ENCODE results near the gene N4BP2L1. TPM values are rescaled to one million over a fixed set of nuclear protein-coding genes. Genes with fewer than 3 reads are reported as not detected.
A peak's percentile ranks its signal among the peaks of the same experiment; 100 is the strongest.

Gene N4BP2L1
- total and polyA plus RNA-seq, 9 donors = 4.6 to 7.9 (median 6.4) TPM

DNA sequence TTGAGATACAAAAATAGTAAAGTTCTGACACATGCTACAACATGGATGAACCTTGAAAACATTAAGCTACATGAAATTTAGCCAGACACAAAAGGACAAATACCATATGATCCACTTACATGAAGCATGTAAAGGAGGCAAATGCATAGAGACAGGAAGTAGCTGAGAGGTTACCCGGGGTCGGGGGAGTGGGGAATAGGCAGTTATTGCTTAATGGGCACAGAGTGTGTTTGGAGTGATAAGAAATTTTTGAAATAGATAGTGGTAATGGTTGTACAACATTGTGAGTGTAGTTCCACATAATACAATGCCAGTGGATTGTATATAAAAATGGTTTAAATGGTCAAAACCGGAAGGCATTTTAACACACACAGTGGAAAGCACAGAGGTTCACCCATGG, 4.3 kb downstream of the N4BP2L1 start:
- Histone ChIP-seq H3K4me3 (ENCODE audit: low read length) (no peak overlapping the region), H3K27ac (ENCODE audit: low read length) (no peak overlapping the region), H3K27me3 (ENCODE audit: control insufficient read depth, insufficient read depth, low read length) (no peaks in the 10 kb centered on the region), H3K36me3 (ENCODE audit: control insufficient read depth, insufficient read depth, low read length) (no peaks in the 10 kb centered on the region), H3K4me1 (ENCODE audit: control insufficient read depth, insufficient read depth, low read length) (peaks cover 16% of the 10 kb centered on the region), H3K9me3 (replicated peaks; ENCODE audit: control insufficient read depth, low read depth, low read length) (peaks cover 3% of the 10 kb centered on the region)
- 71% methylated on average over 3 of the region's 3 CpGs for WGBS (ENCODE audit: insufficient coverage)
- no peak for DNase-seq

DNA sequence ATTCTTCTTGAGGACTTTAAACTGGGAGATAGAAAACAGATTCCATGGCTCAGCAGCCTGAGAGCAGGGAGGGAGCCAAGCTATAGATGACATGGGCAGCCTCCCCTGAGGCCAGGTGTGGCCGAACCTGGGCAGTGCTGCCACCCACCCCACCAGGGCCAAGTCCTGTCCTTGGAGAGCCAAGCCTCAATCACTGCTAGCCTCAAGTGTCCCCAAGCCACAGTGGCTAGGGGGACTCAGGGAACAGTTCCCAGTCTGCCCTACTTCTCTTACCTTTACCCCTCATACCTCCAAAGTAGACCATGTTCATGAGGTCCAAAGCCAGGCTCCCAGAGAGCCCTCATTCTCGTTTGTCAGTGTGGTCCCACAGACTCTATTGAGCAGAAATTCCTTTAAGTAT, 8.1 kb downstream of the N4BP2L1 start:
- Histone ChIP-seq H3K4me1 (ENCODE audit: control insufficient read depth, insufficient read depth, low read length) (no peaks in the 10 kb centered on the region), H3K27me3 (ENCODE audit: control insufficient read depth, insufficient read depth, low read length) (no peaks in the 10 kb centered on the region), H3K4me3 (ENCODE audit: low read length) (no peak overlapping the region), H3K36me3 (ENCODE audit: control insufficient read depth, insufficient read depth, low read length) (no peaks in the 10 kb centered on the region), H3K9me3 (replicated peaks; ENCODE audit: control insufficient read depth, low read depth, low read length) (peaks cover 3% of the 10 kb centered on the region), H3K27ac (ENCODE audit: low read length) (no peak overlapping the region)
- 90% methylated on average over 1 of the region's 2 CpGs for WGBS (ENCODE audit: insufficient coverage)
- DNase-seq = no peak

DNA sequence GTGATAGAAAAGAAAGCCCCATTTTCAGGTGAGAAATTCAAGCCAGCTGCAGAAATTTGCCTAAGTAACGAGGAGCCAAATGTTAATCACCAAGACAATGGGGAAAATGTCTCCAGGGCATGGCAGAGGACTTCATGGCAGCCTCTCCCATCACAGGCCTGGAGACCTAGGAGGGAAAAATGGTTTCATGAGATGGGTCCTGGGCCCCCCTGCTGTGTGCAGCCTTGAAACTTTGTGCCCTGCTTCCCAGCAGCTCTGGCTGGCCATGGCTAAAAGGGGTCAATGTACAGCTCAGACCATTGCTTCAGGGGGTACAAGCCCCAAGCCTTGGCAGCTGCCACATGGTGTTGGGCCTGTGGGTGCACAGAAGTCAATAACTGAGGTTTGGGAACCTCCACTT, 9.9 kb downstream of the N4BP2L1 start:
- Histone ChIP-seq H3K4me1 (ENCODE audit: control insufficient read depth, insufficient read depth, low read length) (no peaks in the 10 kb centered on the region), H3K4me3 (ENCODE audit: low read length) (no peak overlapping the region), H3K27ac (ENCODE audit: low read length) (no peak overlapping the region), H3K36me3 (ENCODE audit: control insufficient read depth, insufficient read depth, low read length) (no peaks in the 10 kb centered on the region), H3K9me3 (replicated peaks; ENCODE audit: control insufficient read depth, low read depth, low read length) (peaks cover 3% of the 10 kb centered on the region), H3K27me3 (ENCODE audit: control insufficient read depth, insufficient read depth, low read length) (no peaks in the 10 kb centered on the region)
- 67% methylated on average over 1 of the region's 1 CpG for WGBS (ENCODE audit: insufficient coverage)
- no peak for DNase-seq

DNA sequence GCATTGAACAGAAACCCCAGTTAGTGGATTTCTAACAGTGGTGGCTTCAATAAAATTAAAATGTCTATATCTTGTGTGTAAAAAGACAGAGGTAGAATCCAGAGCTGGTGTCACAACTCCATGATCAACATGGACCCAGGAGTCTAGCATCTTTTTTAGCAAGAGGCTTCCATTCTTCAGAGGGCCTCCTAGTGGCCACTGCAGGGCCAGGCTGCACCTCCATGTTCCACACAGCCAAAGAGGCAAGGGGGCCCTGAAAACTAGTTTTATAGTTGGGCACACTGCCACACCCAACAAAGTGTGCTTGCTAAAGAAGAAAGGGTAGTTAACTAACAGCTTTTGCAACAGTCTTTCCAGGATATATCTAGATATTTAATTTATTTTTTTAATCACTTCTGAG, 12.9 kb downstream of the N4BP2L1 start:
- Histone ChIP-seq H3K27me3 (ENCODE audit: control insufficient read depth, insufficient read depth, low read length) (no peaks in the 10 kb centered on the region), H3K27ac (ENCODE audit: low read length) (no peak overlapping the region), H3K36me3 (ENCODE audit: control insufficient read depth, insufficient read depth, low read length) (no peaks in the 10 kb centered on the region), H3K4me3 (ENCODE audit: low read length) (no peak overlapping the region), H3K9me3 (replicated peaks; ENCODE audit: control insufficient read depth, low read depth, low read length) (peaks cover 3% of the 10 kb centered on the region), H3K4me1 (ENCODE audit: control insufficient read depth, insufficient read depth, low read length) (peaks cover under 1% of the 10 kb centered on the region)
- no peak for DNase-seq

DNA sequence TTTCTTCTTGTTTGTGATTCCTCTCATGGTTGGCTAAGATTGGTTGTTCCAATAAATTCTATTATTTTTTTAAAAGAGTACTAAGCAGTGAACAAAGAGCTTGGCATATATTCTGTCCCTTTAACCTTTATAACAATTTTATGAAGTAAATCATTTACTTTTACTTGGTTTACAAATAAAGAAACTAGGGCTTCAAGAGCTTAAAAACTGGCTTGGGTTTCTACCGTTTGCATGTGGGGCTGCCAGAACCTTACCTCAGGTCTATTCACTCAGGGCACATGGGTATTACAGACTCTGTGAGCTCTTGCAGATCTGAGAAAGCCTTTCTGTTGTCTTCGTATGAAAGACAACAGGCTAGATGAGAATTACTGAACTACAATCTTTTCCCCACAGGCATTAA, 13.3 kb downstream of the N4BP2L1 start:
- 89% methylated on average over 1 of the region's 2 CpGs for WGBS (ENCODE audit: insufficient coverage)
- H3K36me3 ChIP-seq (ENCODE audit: control insufficient read depth, insufficient read depth, low read length) = no peaks in the 10 kb centered on the region
- H3K4me3 ChIP-seq (ENCODE audit: low read length) = no peak overlapping the region

DNA sequence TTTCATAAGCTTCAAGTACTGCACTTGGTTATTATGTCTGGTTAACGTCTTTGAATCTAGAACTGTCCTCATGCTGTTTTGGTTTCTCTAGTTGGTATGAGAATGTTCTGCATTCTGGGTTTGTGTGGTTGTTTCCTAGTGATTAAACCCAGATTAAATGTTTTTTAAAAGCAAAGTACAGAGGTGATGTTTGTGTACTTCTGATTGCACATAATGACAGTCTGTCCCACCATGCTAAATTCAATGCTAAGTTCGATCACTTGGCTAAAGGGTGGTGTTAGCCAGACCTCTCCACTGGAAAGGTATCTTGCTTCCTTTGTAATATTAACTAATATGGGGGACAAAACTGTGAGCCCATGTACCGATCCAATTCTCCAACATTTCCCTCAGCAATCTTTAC, 14.6 kb downstream of the N4BP2L1 start:
- no peak for DNase-seq
- no peaks in the 10 kb centered on the region for H3K36me3 ChIP-seq (ENCODE audit: control insufficient read depth, insufficient read depth, low read length)
- no peak overlapping the region for H3K4me3 ChIP-seq (ENCODE audit: low read length)
- no peaks in the 10 kb centered on the region for H3K27me3 ChIP-seq (ENCODE audit: control insufficient read depth, insufficient read depth, low read length)
- no peaks in the 10 kb centered on the region for H3K9me3 ChIP-seq (replicated peaks; ENCODE audit: control insufficient read depth, low read depth, low read length)
- peaks cover 7% of the 10 kb centered on the region for H3K4me1 ChIP-seq (ENCODE audit: control insufficient read depth, insufficient read depth, low read length)
- H3K27ac ChIP-seq (ENCODE audit: low read length) = no peak overlapping the region
- WGBS (ENCODE audit: insufficient coverage) = no CpG with 5 or more reads among the region's 3 CpGs

More for the DNA sequence above, 13.3 kb downstream of the N4BP2L1 start:
- Histone ChIP-seq H3K4me1 (ENCODE audit: control insufficient read depth, insufficient read depth, low read length) (peaks cover 4% of the 10 kb centered on the region), H3K27ac (ENCODE audit: low read length) (no peak overlapping the region), H3K27me3 (ENCODE audit: control insufficient read depth, insufficient read depth, low read length) (no peaks in the 10 kb centered on the region), H3K9me3 (replicated peaks; ENCODE audit: control insufficient read depth, low read depth, low read length) (no peaks in the 10 kb centered on the region)
- DNase-seq = no peak

DNA sequence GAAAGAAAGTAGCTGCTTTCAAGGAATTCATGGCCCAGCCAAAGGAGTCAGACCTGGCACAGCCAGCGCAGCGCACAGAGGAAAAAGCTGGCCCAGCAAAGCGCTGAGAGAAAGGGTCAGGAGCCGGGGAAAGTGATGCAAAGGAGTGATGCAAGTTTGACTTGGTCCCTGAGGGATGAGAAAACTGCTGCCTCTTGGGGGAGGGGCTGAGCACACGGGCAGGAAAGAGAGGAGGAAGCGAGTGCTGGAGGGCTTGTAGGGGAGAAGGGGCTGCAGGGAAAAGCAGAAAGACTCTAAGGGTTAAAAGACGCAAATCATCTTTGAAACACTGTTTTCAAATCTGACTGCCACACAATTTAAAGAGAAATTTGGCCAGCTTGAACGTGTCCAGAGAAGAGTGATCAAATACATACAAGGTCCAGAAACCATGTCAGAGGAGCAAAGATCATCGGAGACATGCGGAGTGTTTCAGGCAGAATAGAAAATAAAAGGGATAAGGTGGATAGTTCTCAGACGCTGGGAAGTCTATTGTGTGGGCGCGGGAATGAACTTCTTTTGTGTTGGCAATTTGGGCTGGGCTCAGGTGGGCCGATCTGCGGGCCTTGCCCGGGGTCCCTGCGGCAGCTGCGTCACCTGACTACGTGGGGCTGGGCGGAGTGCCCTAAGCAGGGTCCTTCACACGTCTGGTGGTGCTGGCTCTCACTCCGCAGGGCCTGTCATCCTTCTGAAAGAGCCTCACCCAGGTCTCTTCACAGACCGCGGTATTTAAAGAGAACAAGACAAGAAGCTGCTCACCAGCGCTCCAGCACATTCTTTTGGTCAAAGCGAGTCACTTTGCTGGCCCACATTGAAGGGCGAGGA, 18.1 kb downstream of the N4BP2L1 start:
- Histone ChIP-seq H3K4me3 (ENCODE audit: low read length) (peak overlapping the region; percentile 14), H3K4me1 (ENCODE audit: control insufficient read depth, insufficient read depth, low read length) (peaks cover 7% of the 10 kb centered on the region), H3K9me3 (replicated peaks; ENCODE audit: control insufficient read depth, low read depth, low read length) (no peaks in the 10 kb centered on the region), H3K36me3 (ENCODE audit: control insufficient read depth, insufficient read depth, low read length) (no peaks in the 10 kb centered on the region), H3K27ac (ENCODE audit: low read length) (no peak overlapping the region), H3K27me3 (ENCODE audit: control insufficient read depth, insufficient read depth, low read length) (no peaks in the 10 kb centered on the region)
- peak; percentile 82 for DNase-seq
- 21% methylated on average over 25 of the region's 27 CpGs for WGBS (ENCODE audit: insufficient coverage)

DNA sequence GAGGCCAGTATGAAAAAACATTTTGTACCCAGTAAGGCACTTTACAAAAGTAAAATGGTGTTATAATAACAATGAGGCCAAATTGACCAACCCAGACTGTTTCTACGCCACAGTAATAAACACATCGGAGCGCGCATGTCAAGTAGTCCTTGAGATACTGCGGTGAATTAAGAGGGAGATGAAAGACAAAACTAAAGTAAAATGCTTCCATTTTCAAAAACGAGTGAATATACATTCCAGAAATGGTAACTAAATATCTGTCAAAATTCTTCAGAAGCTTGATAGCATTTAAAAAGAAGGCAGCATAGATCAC, 19.0 kb downstream of the N4BP2L1 start:
- Histone ChIP-seq H3K27me3 (ENCODE audit: control insufficient read depth, insufficient read depth, low read length) (no peaks in the 10 kb centered on the region), H3K4me3 (ENCODE audit: low read length) (no peak overlapping the region), H3K27ac (ENCODE audit: low read length) (no peak overlapping the region), H3K4me1 (ENCODE audit: control insufficient read depth, insufficient read depth, low read length) (peaks cover 7% of the 10 kb centered on the region), H3K36me3 (ENCODE audit: control insufficient read depth, insufficient read depth, low read length) (no peaks in the 10 kb centered on the region), H3K9me3 (replicated peaks; ENCODE audit: control insufficient read depth, low read depth, low read length) (no peaks in the 10 kb centered on the region)
- no peak for DNase-seq
- WGBS (ENCODE audit: insufficient coverage) = no CpG with 5 or more reads among the region's 6 CpGs

DNA sequence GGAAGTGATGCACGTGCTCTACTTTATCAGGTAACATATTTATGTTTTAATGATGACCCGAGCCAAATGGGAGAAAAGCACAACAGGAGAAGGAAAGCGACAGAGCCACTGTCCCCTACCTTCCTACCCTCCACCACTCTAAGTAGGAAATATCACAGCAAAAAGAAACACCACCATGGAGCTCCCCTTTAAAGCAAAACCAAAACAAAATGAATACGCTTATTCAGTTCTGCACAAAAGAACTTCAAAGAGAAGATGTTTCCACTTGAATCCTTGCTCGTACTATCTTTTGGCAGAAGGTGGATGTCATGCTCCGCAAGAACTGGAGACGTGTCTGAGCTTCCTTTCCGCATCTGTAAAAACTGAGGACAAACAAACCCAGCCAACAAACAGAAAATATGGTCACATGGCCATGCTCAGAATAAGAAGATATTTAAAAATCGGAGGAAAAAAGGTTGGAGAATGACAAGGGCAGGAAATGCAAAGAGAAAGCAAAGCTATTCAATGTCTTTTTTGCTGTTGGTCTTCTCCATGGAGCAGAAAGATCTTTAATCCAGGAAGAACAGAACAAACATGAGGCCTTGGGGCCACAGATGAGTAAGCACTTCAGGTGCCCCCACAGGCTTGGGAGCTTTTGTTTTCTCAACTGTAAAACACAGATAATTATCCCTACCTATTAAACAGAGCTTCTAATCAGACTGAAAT, 19.5 kb downstream of the N4BP2L1 start:
- DNase-seq = no peak
- Histone ChIP-seq H3K27me3 (ENCODE audit: control insufficient read depth, insufficient read depth, low read length) (no peaks in the 10 kb centered on the region), H3K4me1 (ENCODE audit: control insufficient read depth, insufficient read depth, low read length) (peaks cover 7% of the 10 kb centered on the region), H3K4me3 (ENCODE audit: low read length) (no peak overlapping the region), H3K9me3 (replicated peaks; ENCODE audit: control insufficient read depth, low read depth, low read length) (no peaks in the 10 kb centered on the region), H3K27ac (ENCODE audit: low read length) (no peak overlapping the region), H3K36me3 (ENCODE audit: control insufficient read depth, insufficient read depth, low read length) (no peaks in the 10 kb centered on the region)
- 83% methylated on average over 2 of the region's 9 CpGs for WGBS (ENCODE audit: insufficient coverage)

DNA sequence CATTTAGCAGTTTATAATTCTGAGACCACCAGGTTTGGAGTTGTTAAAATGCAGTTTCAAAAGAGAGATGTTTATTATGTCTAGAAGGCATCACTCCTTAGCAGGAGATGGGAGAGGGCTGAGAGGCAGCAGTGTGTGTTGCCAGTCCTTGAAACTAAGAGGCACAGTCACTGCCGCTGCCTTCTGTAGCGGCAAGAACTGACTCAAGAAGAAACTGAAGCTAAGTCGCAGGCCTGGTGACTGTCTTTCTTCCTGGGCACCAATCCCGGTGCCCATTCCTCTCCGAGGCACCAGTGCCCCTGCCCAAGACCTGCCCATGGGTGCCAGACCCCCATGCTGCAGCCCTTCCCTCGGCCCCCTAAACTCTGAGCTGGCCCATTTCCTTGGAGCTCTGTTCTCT, 20.1 kb downstream of the N4BP2L1 start:
- Histone ChIP-seq H3K4me3 (ENCODE audit: low read length) (no peak overlapping the region), H3K9me3 (replicated peaks; ENCODE audit: control insufficient read depth, low read depth, low read length) (no peaks in the 10 kb centered on the region), H3K36me3 (ENCODE audit: control insufficient read depth, insufficient read depth, low read length) (no peaks in the 10 kb centered on the region), H3K27me3 (ENCODE audit: control insufficient read depth, insufficient read depth, low read length) (no peaks in the 10 kb centered on the region), H3K27ac (ENCODE audit: low read length) (no peak overlapping the region), H3K4me1 (ENCODE audit: control insufficient read depth, insufficient read depth, low read length) (peaks cover 7% of the 10 kb centered on the region)
- no peak for DNase-seq
- 90% methylated on average over 6 of the region's 6 CpGs for WGBS (ENCODE audit: insufficient coverage)
